Amniotic stem cell (primary cell): ENCODE measurements around the gene ZNF787.

ENCODE experiments used
- DNase-seq: peaks from one replicate; lab custom pipeline; 2025; lab: John Stamatoyannopoulos, UW

Gene ZNF787

DNA sequence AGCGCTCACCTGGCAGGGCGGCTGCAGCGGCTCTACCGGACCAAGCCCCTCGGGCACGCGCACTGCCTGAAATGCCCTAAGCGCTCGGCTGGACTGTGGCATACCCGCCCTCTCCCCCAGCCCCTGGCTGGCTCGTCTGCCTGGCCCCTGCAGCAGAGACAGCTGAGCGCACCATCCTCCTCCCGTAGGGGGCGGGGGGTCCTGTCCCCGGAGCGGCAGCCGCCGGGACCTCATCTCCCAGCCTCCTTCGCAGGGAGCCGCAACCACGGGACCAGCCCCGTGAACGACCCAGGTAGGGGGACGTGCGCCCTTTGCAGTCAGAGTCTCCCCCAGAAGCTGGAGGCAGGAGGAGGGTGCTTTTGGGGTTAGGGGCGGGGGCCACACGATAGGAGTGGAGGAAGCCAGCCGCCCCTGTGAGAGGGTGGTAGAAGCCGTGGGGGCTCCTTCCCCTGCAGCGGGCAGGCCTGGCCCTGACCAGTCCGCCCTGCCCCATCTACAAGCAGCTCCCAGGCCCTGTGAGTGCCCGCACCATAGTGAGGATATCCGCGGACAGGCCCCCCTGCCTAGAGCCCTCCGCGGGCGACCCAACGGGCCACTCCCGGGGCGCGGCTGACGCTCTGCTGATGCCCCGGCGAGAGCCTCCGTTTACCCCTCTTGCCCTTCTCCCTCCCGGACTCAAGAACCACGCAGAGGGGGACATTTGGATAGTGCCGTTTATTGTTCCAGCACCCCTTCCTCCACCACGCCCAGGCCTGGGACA is 34.2 kb downstream of the ZNF787 start:
- no peak for DNase-seq

DNA sequence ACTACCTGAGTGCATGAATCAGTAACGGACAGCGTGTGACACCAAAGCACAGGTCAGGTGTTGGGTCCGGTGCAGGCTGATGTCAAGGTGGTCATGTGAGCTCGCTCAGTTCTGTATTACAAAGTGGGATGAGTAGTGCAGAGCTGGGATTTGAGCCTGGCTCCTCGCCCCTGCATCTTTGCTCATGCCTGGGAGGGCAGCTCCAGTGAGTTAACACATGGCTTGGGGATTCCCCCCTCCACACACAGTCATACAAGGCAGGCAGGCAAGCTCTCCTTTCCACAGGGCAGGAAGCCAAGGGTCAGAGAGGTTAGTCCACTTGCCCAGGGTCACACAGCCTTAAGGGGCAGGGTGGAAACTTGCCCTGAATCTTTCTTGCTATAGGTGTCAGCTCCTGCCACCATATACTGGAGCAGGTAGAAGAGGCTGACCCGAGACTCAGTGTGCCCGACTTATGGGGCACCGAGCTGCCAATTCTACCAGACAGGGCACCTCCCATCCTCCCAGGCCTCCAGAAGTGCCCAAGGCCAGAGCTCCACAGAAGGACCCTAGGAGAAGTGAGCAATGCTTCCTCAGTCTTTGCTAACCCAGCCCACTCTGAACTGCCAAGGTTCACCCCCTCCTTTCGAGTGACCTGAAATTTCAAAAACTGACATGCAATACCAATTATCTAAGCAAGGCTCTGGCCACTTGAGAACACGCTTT is 35.4 kb downstream of the ZNF787 start:
- DNase-seq: no peak

DNA sequence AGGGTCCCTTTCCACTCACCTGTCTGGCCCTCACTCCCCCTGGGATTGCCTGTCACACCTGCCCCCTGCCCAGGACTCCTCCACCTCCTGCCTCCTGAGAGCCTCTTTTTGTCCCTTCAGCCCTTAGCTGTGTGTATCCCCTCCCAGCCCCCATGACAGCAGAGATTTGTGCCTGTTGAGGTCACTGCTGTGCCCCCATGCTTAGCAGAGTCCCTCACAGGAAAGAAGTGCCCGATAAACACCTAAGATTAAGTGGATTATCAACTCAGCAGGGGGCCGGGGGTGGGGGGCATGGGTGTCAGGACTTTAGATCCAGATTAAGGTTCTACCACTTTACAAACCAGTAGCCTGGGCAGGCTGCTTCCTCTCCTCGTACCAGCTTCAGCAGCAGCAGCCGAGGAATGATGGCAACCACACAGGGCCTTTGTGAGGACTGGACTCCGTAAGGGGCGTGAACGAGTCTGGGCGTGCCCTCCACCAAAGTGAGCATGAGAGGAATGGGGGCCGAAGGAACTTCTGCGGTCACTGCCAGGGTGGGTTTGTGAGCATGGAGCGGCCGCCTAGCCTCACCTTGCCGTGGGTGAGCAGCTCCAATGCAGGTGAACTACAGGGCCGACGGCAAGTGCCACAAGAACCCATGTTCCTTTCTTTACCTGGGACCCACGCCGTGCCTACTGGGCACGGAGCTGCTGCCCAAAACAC is 36.1 kb downstream of the ZNF787 start:
- no peak for DNase-seq

DNA sequence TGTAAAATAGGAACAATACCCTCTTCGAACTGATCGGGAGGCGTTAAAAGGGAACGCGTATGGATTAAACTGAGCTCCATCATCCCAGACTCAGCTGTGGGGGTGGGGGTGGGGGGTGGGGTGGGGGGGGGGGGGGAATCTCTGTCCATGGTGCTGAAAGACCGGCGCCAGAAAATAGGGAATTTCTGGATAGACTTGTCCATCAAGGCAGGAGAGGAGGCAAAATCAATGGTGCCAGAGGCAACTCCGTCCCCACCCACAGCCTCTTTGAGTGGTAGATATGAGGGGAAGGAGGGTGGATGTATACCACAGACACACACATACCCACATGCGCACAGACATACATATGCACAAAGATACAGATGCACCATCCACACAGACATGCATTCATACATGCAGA is 37.4 kb downstream of the ZNF787 start:
- DNase-seq: no peak

GRCh38 chr19:56080669-56081401 is 40.3 kb downstream of the ZNF787 start:
- peak; percentile 54 for DNase-seq

- DNase-seq: no peak
Measured at GRCh38 chr19:56079609-56080008, 41.5 kb downstream of the ZNF787 start.

GRCh38 chr19:56076498-56076897 is 44.6 kb downstream of the ZNF787 start:
- DNase-seq: peak; percentile 17

- DNase-seq: no peak
Measured at GRCh38 chr19:56071151-56071550, 49.9 kb downstream of the ZNF787 start.

- no peak for DNase-seq
Measured at GRCh38 chr19:56069642-56070041, 51.5 kb downstream of the ZNF787 start.

DNA sequence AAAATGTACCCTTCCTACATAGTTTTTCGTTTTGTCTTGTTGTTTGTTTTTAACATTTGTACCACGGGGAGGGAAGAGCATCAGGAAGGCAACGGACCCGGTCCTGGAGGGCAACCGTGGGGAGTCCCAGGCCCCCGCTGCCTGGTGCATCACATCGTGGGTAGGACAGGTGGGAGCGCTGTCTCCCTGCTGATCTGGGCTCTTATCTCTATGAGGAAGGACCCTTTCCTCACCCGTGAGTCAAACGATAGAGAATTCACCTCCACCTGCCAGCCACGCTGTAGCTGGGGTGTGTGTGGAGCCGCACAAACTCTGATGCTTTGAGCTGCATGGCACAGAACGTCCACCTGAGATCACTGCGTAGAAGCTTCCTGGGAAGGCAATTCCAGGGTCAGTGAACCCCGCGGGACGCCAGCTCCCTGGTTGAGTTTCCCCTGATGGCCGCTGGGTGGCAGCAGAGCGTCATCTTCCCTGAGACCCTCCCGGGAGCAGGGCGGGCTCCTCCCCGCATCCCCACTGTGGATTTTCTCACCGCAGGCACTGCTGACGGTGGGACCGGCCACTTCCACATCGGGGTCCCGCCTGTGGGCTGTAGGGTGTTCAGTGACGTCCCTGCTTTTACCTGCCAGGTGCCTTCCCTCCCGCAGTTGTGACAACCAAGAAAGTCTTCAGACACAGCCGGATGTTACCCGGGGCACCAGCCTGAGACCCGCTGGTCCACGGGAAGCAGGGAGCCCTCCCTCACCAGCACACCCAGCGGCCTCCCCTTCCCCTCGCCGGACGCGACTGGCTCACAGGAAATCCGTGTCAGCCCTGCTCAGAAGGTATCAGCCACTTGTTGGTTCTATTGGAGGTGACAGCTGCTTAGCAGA is 54.7 kb downstream of the ZNF787 start:
- DNase-seq: no peak

- no peak for DNase-seq
Measured at GRCh38 chr19:56053596-56053995, 67.5 kb downstream of the ZNF787 start.
